ENCODE results near the gene DAGLB.
A peak's percentile ranks its signal among the peaks of the same experiment; 100 is the strongest.
"Not testable (repeated sequence)": the region's sequence is repeated elsewhere in the genome, so short reads cannot be mapped to it uniquely, and the experiment has no call there.

DAGLB gene

GRCh38 chr7:6447581-6448199 lies at the start of gene DAGLB:
TSS of gene DAGLB (minus strand) at chr7:6447954. CDS start at chr7:6447842, 112 bp downstream.
- peak; percentile 41 to 94 (median 79) for DNase-seq

DNA sequence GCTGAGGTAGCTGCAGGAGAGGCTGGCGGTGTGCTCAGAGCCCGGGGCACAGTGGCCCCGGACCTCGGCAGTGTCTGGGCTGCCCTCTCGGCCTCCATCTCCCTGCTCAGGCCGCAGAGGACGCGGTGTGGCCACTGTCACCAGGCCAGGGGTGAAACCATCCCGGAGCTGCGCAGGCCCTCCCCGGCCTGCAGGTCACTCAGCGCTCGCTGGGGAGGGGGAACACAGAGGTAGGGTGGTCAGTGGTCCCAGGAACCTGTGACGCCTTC lies 49.8 kb upstream of the DAGLB start:
- DNase-seq, result no peak

GRCh38 chr7:6496842-6497636 lies 49.3 kb upstream of the DAGLB start:
- DNase-seq, result no peak

GRCh38 chr7:6495597-6496262 lies 48.0 kb upstream of the DAGLB start:
- no peak for DNase-seq

DNA sequence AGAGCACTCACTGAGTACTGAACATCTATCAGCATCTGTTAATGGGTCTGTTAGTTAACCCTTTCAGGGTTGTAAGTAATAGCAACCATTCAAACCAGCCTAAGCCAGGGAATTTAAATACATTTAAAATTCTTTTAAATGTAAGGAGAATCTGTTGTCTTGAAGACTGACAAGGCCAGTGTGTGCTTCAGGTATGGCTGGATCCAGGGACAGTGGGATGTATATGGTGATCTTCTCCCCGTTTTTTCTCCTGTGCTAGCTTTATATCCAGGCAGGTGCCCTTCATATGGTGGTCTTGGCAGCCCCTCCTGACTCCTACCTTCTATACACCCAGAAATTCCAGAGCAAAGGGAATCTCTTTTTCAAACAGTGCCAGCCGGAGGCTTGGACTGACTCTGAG lies 46.6 kb upstream of the DAGLB start:
- no peak for DNase-seq

- DNase-seq, result no peak
These were observed 43.4 kb upstream of the DAGLB start for GRCh38 chr7:6491194-6491593.

DNA sequence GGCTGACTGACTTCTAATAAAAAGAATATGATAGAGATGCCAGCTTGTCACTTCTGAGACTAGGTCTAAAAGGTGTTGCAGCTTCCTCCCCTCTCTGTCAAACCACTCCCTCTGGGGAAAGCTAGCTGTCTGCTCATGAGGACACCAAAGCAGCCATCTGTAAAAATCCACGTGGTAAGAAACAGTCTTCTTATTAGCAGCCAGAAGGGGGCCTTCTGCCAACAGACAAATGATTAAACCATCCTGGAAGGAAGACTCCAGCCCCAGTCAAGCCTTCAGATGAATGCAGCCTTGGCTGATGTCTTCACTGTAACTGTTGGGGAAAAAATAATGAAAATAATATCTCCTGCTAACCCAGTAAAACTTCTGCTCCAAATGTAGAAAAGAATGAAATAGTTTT lies 41.9 kb upstream of the DAGLB start:
- DNase-seq, result no peak

DNA sequence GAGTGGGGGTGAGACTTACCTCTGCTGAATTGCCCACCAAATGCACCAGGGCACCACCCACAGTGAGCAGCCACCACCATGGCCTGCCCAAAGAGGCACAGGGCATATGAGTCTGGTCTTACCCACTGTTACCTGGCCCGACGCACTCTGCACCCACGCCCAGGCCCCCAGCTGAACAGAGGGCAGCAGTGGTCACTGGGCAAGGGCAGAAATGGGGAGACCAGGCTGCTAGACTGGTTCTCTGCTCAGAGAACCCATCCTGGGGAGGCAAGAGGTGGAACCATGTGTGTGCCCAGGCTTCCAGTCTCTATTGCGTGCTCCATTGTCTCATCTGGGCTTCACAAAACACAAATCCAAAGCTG lies 39.4 kb upstream of the DAGLB start:
- no peak for DNase-seq

GRCh38 chr7:6486438-6487183 lies 38.9 kb upstream of the DAGLB start:
- DNase-seq, result no peak

GRCh38 chr7:6482743-6483119 lies 35.0 kb upstream of the DAGLB start:
- DNase-seq, result no peak

GRCh38 chr7:6482307-6482706 lies 34.6 kb upstream of the DAGLB start:
- no peak for DNase-seq

GRCh38 chr7:6481445-6481844 lies 33.7 kb upstream of the DAGLB start:
- no peak for DNase-seq

DNA sequence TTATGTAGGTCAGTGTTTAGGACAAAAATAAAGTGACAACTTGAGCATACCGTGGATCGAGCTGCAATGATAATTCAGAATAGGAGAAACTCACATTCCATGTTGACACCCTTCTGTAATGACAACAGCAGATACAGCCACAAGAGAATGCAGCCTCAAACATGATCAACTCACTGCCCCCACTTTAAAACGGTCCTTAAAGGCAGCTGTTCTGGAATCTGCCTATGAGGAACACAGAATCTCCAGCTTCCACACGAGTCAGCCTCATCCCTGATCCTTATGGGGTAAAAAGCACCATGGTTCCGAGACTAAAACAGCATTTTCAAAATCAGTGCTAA lies 32.5 kb upstream of the DAGLB start:
- no peak for DNase-seq

GRCh38 chr7:6479067-6479466 lies 31.3 kb upstream of the DAGLB start:
- no peak for DNase-seq

GRCh38 chr7:6478186-6478585 lies 30.4 kb upstream of the DAGLB start:
- DNase-seq, result no peak

DNA sequence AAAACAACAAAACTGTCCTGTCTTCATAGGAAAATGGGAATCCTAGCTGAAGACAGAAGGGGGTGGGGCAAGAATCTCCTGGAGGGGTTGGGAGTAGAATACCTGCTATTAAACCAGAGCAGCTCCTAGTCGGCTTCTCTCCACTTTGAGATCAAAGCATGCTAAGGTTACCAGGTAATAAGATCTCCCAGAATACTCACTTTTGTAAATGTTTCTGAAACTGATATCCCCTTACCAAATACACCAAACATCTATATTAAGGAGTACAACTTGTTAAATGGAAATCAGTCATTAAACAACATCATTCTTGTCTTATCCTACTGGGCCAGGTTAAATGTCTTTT lies 29.5 kb upstream of the DAGLB start:
- no peak for DNase-seq

- DNase-seq, result no peak
These were observed 29.0 kb upstream of the DAGLB start for GRCh38 chr7:6476596-6477317.

DNA sequence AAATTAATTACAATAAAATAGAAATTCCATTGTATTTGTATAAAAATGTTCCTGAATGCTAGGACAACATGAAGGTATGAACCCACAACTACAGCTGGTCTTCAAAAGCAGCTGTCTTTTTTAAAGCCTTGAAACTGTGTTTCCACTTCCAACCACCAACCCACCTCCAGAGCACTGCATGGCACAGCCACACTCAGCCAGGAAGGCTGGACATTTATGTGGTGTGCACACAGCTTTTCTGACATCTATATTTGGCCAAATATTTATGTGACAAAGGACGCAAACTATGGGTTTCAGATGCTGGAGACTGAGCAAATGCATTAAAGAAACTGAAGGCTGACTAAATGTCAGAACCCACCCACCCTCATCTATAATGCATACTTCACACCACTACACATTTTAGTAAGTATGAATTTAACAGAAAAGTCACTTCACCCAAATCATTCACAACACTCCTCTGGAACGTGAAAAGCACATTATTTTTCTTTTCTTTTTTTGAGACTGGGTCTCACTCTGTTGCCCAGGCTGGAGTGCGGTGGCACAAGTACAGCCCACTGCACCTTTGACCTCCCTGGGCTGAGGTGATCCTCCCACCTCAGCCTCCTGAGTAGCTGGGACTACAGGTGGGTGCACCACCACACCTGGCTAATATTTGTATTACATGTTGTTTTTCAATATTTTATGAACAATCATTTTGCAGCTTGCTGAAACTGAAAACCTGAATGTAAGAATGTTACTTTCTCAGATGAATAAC lies 27.9 kb upstream of the DAGLB start:
- no peak for DNase-seq

DNA sequence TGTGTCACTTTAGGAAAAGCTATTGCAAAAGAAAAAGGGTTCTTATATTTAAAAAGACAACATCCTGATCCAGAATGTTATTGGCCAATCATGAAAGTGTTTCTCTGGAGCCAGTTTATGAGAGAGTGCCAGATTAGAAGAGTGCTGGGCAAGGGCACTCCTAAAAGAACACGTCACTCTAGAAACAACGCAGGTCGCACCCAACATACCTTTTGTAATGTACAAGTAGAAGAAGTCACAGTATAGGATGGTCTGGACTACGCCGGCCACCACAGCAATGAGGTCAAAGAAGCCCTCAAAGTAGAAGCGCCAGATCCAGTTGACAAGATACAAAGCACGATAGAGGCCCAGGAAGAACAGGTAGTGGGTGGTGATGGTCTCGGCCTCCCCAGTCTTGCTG lies 18.1 kb upstream of the DAGLB start:
- DNase-seq, result no peak

- not testable (repeated sequence) for DNase-seq
These were observed 15.9 kb upstream of the DAGLB start for GRCh38 chr7:6463609-6464008.

DNA sequence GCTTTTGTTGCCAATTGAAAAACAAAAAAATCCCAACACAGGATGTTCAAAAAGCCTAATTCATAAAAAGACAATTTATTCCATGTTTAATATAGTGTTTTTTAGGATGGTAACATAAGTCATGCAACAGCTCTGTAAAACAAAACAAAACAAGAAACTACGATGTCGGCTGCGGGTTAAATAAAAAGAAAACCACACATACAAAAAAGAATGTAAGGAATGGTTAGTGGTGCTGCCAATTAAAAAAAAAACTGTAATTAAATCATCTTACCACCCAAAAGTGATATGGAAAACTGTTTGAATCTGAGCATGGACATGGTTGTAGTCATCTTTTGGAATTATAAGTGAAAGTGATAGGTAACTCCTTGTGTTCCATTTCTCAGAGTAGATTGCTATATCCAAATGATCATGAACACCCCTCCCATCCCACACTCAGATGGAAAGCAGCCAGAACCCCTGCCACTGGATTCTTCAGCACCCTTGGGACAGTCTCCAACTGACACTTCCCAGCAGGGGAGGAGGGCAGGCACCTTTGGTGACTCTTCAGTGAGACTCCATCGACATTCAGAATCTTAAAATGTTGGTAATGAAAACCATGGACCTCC lies 14.3 kb upstream of the DAGLB start:
- DNase-seq, result no peak

Data from hypothalamus (tissue), 51 donors.